HG03060 (cell line): ENCODE measurements around the gene MTCL1.

Source experiments
- ATAC-seq: cut with Tn5 transposase; IDR thresholded peaks from one replicate; pipeline ENCODE4 v1.9.1; 2021; ENCODE audit warnings: low read depth, moderate number of reproducible peaks; ENCODE audit not compliant: unreplicated experiment

MTCL1 gene

GRCh38 chr18:8705238-8705960, at the start of gene MTCL1:
TSS of gene MTCL1 (plus strand) at chr18:8705556. CDS start at chr18:8705661, 105 bp downstream.
- peak; percentile 18 for ATAC-seq

- no peak for ATAC-seq
Observed at GRCh38 chr18:8656232-8656631, 49.1 kb upstream of the MTCL1 start.

- ATAC-seq, result no peak
Observed at GRCh38 chr18:8657050-8657820, 48.1 kb upstream of the MTCL1 start.

GRCh38 chr18:8657873-8658470, 47.4 kb upstream of the MTCL1 start:
- no peak for ATAC-seq

GRCh38 chr18:8658858-8659485, 46.4 kb upstream of the MTCL1 start:
- no peak for ATAC-seq

DNA sequence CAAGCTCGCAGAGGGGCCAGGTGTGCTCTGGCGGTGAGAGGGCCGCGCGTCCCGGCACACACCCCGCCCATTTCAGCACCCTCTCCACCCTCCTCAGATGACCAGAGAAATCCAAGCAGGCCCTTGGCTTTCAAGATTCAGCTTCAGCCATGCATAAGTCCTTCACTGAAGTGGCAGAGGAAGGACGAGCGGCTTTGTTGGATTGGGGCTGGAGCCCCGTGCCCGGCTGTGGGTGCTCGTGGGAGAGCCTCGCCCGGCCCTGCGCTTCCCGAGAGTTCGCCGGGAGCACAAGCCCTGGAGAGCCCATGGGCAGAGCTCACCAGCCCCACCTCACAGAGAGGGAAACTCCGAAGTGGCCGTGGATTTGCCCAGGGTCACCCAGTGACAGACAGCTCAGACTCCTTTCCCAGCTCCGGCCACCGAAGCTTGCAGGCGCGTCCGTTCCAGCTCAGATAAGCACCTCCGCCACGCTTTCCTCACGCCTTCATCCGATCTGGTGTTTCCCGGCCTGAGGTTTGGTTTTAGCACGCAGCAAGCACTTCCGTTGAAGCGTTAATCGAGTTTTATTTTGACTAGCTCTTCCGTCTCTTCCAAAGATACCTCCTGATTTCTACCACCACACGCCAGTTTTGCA, 45.6 kb upstream of the MTCL1 start:
- no peak for ATAC-seq

DNA sequence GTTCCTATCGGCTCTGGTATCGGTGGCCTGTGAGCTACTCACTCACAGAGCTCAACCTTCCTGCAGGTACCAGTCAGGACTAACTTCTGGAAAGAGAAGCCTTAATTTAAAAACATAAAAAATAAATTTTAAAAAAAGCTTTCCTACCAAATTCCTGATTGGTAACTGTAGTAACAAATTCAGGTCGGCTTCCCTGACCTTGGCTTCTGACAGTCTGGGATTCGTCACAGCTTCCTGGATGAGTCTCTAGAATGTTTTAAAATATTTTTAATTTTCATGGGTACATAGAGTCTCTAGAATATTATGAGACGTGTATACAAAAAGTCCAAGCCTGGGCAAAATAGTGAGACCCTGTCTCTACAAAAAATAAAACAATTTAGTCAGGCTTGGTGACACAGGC, 45.0 kb upstream of the MTCL1 start:
- ATAC-seq, result no peak

- no peak for ATAC-seq
Observed at GRCh38 chr18:8661754-8662559, 43.4 kb upstream of the MTCL1 start.

GRCh38 chr18:8662560-8663255, 42.6 kb upstream of the MTCL1 start:
- no peak for ATAC-seq

- no peak for ATAC-seq
Observed at GRCh38 chr18:8667846-8668245, 37.5 kb upstream of the MTCL1 start.

GRCh38 chr18:8668381-8668780, 37.0 kb upstream of the MTCL1 start:
- ATAC-seq, result no peak

GRCh38 chr18:8669571-8669970, 35.8 kb upstream of the MTCL1 start:
- no peak for ATAC-seq

DNA sequence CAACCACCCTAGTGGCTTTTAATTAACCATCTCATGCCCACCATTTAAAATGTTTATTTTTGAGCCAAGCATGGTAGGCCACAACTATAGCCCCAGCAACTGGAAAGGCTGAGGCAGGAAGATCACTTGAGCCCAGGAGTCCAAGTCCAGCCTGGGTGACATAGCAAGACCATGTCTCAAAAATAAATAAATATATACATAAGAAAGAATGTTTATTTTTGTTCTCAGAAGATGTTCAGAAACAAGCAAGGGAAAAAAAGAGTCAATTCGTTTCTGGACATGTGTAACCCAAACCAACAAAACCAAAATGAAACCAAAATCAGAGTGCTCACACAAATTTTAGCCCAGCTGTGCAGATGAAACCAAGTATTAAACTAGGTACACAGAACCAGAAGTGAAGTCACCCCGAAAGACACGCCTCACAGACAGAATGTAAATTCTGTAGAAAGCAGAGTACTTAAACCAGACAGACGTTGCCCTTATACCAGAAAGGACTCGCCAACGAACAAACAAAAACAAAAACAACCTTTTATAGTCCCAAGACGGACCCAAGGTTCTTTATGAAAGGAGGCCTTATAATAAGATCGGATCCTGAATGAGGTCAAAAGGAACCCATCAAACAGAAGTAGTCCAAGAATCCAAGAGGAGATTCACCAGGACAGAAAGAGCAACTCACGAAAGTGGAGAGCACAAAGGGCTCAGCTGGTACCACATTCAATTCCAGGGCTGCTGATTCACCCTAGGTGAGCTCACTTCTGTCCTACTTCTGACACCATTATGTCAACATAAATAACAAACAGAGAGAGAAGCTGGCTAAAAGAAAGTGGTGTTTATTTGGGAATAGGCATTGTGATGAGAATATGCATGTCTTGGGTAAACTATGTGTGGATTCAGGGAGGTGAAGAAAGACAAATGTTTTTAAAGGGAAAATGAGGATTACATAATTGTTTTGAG, 31.8 kb upstream of the MTCL1 start:
- no peak for ATAC-seq

DNA sequence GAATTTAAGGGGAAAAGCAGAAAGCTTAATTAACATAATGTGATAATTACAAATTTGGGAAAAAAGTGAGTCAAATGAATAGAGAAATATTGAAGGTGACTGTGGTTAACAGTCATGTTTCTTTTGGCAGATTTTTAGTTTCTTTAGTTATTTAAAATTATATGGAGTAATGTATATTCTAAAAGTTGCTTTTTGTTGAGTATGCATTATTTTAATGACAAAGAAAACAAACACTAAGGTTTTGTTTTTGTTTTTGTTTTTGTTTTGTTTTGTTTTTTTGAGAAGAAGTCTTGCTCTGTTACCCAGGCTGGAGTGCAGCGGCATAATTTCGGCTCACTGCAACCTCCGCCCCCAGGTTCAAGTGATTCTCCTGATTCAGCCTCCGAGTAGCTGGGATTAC, 30.3 kb upstream of the MTCL1 start:
- ATAC-seq, result no peak

DNA sequence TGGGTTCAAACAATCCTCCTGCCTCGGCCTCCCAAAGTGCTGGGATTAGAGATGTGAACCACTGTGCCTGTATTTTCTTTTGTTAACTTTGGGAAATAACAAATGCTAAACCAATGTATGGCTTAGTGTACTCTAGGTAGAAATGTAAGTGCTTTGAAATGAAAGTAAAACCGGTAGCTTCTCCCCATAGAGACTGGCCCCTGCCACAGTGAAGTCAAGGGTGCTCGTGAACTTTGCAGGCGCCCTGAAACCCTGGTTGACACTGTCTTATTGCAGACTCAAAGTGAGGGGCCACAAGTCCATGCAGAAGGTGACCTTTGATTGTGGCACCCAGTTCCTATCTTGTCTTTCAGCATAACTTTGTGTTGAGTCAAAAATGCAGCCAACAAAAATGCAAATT, 24.2 kb upstream of the MTCL1 start:
- ATAC-seq, result no peak

GRCh38 chr18:8684577-8684976, 20.8 kb upstream of the MTCL1 start:
- no peak for ATAC-seq

GRCh38 chr18:8685141-8685913, 20.0 kb upstream of the MTCL1 start:
- no peak for ATAC-seq

- no peak for ATAC-seq
Observed at GRCh38 chr18:8685914-8686216, 19.5 kb upstream of the MTCL1 start.
